ENCODE measurements around the gene IKZF4.

The IKZF4 gene

GRCh38 chr12:56086608-56087007 lies 65.8 kb downstream of the IKZF4 start:
- DNase-seq: no peak

- no peak for DNase-seq
These were observed 66.4 kb downstream of the IKZF4 start for GRCh38 chr12:56087220-56087619.
